HL-60 (cell line): ENCODE results near the gene SEMG2.
A peak's percentile ranks its signal among the peaks of the same experiment; 100 is the strongest.

Source experiments
- DNase-seq, 2 experiments: peaks; one replicate each; pipeline ENCODE4 v3.0.0-alpha.2; 2010 to 2020; ENCODE audit warnings: low read depth in 1 of 2, low spot score in 1 of 2
- H3K27ac ChIP-seq: fragments of 250-450 bp; sonication (Bioruptor Pico); replicated peaks from 2 replicates; pipeline ENCODE4 v1.5.1; 2020; ENCODE audit warnings: mild to moderate bottlenecking, moderate library complexity
- H3K27me3 ChIP-seq: fragments of 250-450 bp; sonication (Bioruptor Pico); 2 replicates; pipeline ENCODE4 v1.5.1; 2021; ENCODE audit warnings: mild to moderate bottlenecking, moderate library complexity; ENCODE audit not compliant: insufficient read depth, poor library complexity, severe bottlenecking
- H3K4me3 ChIP-seq: replicated peaks from 2 replicates; pipeline ENCODE4 v1.5.1; 2011; ENCODE audit warnings: mild to moderate bottlenecking, control low read depth, low read length; ENCODE audit not compliant: insufficient read depth
- CTCF ChIP-seq: IDR thresholded peaks from one replicate; pipeline ENCODE4 v1.5.1; 2011; ENCODE audit warnings: low read length, control low read depth, inconsistent platforms; ENCODE audit not compliant: insufficient read depth
- GABPA ChIP-seq: IDR thresholded peaks from 2 replicates; pipeline ENCODE4 v1.6.1; 2012; ENCODE audit warnings: low read depth
- POLR2AphosphoS5 ChIP-seq: IDR thresholded peaks from 2 replicates; pipeline ENCODE4 v1.6.1; 2012; ENCODE audit warnings: low read depth
- SPI1 ChIP-seq: IDR thresholded peaks from 2 replicates; pipeline ENCODE4 v1.6.1; 2012; ENCODE audit warnings: low read depth, mild to moderate bottlenecking, borderline replicate concordance
- TF ChIP-seq, protein P1 (sequence below): IDR thresholded peaks from 2 replicates; pipeline ENCODE4 v1.6.1; 2012; ENCODE audit warnings: low read depth; ENCODE audit not compliant: insufficient replicate concordance

Gene SEMG2

GRCh38 chr20:45253261-45253660, 32.1 kb downstream of the SEMG2 start:
- Histone ChIP-seq H3K27ac (peak overlapping the region; percentile 59), H3K4me3 (no peak overlapping the region), H3K27me3 (no peaks in the 10 kb centered on the region)
- TF ChIP-seq SPI1 (no peak), CTCF (no peak), GABPA (no peak), POLR2AphosphoS5 (no peak)
- TF ChIP-seq, protein P1, sequence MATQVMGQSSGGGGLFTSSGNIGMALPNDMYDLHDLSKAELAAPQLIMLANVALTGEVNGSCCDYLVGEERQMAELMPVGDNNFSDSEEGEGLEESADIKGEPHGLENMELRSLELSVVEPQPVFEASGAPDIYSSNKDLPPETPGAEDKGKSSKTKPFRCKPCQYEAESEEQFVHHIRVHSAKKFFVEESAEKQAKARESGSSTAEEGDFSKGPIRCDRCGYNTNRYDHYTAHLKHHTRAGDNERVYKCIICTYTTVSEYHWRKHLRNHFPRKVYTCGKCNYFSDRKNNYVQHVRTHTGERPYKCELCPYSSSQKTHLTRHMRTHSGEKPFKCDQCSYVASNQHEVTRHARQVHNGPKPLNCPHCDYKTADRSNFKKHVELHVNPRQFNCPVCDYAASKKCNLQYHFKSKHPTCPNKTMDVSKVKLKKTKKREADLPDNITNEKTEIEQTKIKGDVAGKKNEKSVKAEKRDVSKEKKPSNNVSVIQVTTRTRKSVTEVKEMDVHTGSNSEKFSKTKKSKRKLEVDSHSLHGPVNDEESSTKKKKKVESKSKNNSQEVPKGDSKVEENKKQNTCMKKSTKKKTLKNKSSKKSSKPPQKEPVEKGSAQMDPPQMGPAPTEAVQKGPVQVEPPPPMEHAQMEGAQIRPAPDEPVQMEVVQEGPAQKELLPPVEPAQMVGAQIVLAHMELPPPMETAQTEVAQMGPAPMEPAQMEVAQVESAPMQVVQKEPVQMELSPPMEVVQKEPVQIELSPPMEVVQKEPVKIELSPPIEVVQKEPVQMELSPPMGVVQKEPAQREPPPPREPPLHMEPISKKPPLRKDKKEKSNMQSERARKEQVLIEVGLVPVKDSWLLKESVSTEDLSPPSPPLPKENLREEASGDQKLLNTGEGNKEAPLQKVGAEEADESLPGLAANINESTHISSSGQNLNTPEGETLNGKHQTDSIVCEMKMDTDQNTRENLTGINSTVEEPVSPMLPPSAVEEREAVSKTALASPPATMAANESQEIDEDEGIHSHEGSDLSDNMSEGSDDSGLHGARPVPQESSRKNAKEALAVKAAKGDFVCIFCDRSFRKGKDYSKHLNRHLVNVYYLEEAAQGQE = no peak
- DNase-seq = no peak

DNA sequence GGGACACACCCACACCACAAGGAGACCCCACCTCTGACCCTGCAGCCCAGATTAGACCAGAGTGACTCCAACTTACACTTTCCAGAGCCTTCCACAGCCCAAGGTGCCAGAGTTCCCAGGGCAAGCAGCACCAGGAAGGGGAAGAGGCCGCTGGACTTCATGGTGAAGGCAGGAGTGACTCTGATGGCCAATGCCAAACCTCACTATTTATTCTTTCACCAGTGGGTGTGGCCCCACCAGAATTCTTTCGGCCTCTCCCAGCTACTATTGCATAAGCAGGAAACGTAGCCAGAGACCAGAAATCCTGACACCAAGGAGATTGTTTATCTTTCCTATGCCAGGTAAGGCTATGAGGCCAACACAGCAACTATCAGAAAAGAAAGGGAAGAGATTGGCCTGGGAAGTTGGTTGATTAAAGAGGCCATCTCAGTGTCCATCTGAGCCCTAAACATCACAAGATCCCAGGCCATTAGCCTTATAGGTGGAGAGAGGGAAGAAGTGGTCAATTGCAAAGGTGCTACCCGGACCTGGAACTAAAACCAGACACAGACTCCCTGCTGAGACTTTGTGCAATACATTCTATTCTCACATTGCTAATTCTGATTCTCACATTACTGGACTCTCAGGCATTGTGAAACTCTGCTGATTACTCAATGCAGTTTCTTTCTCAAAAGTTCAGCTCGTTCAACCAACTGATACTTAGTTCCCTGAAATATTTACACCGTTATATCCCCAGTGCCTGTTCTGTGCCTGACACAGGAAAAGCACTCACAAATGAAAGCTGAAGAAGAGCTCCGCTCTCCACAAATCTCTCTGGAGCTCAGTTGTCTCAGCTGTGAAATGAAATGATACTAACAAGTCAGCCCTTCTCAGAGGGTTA, 33.5 kb downstream of the SEMG2 start, which contains the start of gene SLPI:
Gene SLPI (minus strand): TSS at position 182 of the 880 bp plus-strand sequence. CDS start 21 bp downstream, at position 161.
- TF ChIP-seq, protein P1 = peak; percentile 34
- TF ChIP-seq SPI1 = no peak
- no peak for TF ChIP-seq CTCF
- Histone ChIP-seq H3K27ac (peak within 1 kb of the TSS; percentile 59), H3K27me3 (no peaks in the 10 kb centered on the region), H3K4me3 (peak within 1 kb of the TSS; percentile 2)
- peak; percentile 69 to 92 for DNase-seq

GRCh38 chr20:45257161-45257560, 36.0 kb downstream of the SEMG2 start:
- no peak overlapping the region for H3K4me3 ChIP-seq
- H3K27ac ChIP-seq = no peak overlapping the region

More at GRCh38 chr20:45257161-45257560, 36.0 kb downstream of the SEMG2 start:
- no peaks in the 10 kb centered on the region for H3K27me3 ChIP-seq
- no peak for DNase-seq
- TF ChIP-seq CTCF (no peak), POLR2AphosphoS5 (no peak), SPI1 (no peak), GABPA (no peak)
- TF ChIP-seq, protein P1 = no peak
